MG63 (cell line): Measurements from ENCODE around the gene COMMD9. TPM values are rescaled to one million over a fixed set of nuclear protein-coding genes. Genes with fewer than 3 reads are reported as not detected.

Experiments
- DNase-seq: peaks from one replicate; pipeline ENCODE4 v3.0.0-alpha.2; 2020
- H3K27me3 ChIP-seq: fragments of 250-450 bp; sonication (Bioruptor Pico); 2 replicates; pipeline ENCODE4 v1.5.1; 2020; ENCODE audit warnings: mild to moderate bottlenecking, moderate library complexity
- H3K36me3 ChIP-seq: fragments of 250-450 bp; sonication (Bioruptor Pico); 2 replicates; pipeline ENCODE4 v1.5.1; 2020; ENCODE audit warnings: mild to moderate bottlenecking, moderate library complexity
- H3K4me3 ChIP-seq: fragments of 250-450 bp; sonication (Bioruptor Pico); 2 replicates; pipeline ENCODE4 v1.5.1; 2020; ENCODE audit warnings: mild to moderate bottlenecking, moderate library complexity
- H3K9me3 ChIP-seq: fragments of 250-450 bp; sonication (Bioruptor Pico); 2 replicates; pipeline ENCODE4 v1.5.1; 2020; ENCODE audit warnings: mild to moderate bottlenecking, moderate library complexity
- total RNA-seq: library from RNA; depleted of rRNA; stranded (reverse); fragments of >200 nt; shearing (Covaris generic); gene quantifications from 2 replicates; pipeline ENCODE4 v1.2.3, GENCODE V29; 2014; ENCODE audit warnings: low replicate concordance

Gene COMMD9
- total RNA-seq, 1 experiment from 2014 or later: 130 TPM

DNA sequence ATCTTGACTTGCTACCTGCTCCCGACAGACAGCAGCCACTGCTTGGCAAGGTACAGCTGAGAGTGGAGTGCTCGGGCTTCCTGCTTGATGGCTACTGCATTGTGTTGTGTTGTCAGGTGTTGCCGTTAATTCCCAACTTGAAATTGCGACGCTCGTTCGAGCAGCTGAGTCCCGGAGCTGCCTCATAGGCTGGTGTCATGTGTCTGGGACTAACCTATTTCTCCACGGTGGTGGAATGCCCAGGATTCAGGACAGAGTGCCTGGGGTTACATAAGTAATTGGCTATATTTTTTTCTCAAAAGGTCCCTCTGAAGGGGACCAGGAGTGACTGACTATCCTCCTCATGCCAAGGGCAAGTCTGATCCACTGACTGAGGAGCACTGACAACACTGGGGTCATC, 18.5 kb downstream of the COMMD9 start:
- Histone ChIP-seq H3K36me3 (peaks cover 18% of the 10 kb centered on the region), H3K27me3 (no peaks in the 10 kb centered on the region; the same call in 1 of the 2 replicates), H3K9me3 (no peaks in the 10 kb centered on the region; the same call in 1 of the 2 replicates), H3K4me3 (no peak overlapping the region)
- no peak for DNase-seq

DNA sequence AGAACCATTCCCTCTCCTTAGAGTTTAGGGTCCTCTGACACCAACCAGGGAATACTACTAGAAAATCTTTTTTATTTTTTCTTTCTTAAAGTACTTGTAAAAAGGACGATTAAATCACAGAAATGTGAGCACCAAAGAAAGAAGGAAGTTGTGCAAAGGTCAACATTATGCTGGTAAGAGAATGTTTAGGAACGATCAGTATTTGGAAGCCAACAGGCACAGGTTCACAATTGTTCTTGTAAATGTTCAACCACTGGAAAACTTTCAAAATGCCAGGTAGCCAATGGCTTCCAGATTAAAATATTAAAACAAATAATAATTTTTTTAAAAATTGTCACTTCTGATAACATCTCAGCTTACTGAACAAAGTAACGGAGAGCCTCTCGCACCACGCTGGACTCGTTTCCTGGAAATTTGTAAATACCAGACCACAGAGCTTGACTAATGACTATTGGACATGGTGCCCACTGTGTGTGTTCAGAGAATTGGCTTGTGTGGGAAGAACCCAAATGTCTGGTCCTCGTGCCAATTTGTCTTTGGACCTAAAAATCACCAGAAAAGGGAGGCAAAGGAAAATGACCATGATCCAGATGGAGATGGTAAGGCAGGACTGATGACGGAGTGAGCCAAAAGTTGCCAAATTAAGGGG, 20.8 kb downstream of the COMMD9 start:
- no peak for DNase-seq
- Histone ChIP-seq H3K27me3 (no peaks in the 10 kb centered on the region; the same call in 1 of the 2 replicates), H3K4me3 (no peak overlapping the region), H3K9me3 (no peaks in the 10 kb centered on the region; the same call in 1 of the 2 replicates), H3K36me3 (peaks cover 9% of the 10 kb centered on the region)

DNA sequence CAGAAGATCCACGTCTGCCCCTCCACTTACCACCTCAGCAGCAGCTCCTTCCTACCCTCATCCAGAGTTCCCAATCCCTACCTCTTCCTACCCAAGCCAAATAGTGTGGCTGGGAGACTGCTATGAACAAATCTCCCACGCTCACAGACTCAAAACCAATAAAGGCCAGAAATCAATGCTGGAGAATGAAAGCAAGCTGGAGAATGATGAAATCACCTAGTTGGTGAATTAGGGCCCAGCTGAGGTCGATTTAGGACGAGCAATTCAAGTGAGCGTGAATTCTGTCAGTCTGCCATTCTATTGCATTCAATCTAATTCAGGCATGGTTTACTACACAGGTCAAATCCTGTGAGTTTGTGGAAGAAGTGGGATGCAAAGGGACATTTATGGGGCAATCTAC, 22.5 kb downstream of the COMMD9 start:
- Histone ChIP-seq H3K27me3 (no peaks in the 10 kb centered on the region; the same call in 1 of the 2 replicates), H3K4me3 (no peak overlapping the region), H3K36me3 (no peaks in the 10 kb centered on the region), H3K9me3 (no peaks in the 10 kb centered on the region)
- no peak for DNase-seq

DNA sequence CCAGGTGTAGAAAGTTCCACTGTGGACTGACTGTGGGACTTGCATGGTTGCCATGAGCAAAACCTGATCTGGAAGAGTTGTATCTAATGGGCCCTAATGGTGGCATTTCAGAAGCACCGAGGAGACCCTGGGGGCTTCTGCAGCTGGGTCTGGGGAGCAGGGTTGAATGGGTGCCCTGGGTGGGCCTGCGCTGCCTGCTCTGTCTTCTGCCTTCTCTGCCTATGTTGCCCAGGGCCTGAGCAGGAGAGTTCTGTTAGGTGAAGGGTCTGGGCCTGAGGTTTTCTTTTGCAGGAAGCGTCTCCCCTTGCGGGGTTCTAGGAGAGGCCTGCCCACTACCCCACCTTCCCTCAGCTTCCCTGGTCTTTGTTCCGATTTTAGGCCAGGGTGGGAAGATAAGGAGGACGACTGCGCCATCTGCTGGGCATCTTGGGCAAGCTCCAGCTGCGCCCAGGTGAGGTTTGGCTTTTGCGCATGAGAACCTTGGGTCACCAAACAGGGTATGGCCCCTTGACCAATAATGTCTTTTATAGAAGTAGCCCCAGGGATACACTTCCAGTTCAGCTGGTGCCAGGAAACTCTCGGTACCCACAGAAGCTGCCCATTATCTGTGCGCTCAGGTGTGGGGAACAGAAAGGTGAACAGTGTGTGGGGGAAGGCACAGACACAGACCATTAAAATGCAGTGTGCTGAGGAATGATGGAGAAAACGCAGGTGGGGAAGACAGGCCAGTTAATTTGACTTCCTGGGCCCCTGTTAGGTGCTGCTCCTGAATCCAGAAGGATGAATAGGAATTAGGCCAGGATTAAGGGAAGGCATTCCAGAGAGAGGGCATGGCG, 23.2 kb downstream of the COMMD9 start:
- DNase-seq: peak; percentile 20
- no peaks in the 10 kb centered on the region; the same call in 1 of the 2 replicates for H3K27me3 ChIP-seq
- H3K4me3 ChIP-seq: no peak overlapping the region
- no peaks in the 10 kb centered on the region for H3K36me3 ChIP-seq
- H3K9me3 ChIP-seq: no peaks in the 10 kb centered on the region

DNA sequence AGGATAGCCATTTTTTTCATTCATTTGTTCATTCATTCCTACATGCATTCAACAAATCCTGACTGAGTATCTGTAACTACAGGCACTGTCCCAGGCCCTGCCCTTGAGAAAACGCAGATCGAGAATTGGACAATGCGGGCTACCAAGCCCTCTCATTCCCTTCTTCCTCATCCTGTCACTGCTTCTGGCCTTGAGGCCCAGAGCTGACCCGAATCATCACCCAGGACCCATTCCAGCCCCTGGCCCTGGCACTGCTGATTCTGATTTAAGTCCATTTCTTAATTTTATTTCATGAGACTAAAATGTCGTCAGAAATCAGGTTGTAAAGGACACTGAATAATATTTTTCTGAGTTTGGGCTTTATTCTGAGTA, 24.3 kb downstream of the COMMD9 start:
- H3K36me3 ChIP-seq: no peaks in the 10 kb centered on the region
- DNase-seq: no peak
- no peak overlapping the region for H3K4me3 ChIP-seq

DNA sequence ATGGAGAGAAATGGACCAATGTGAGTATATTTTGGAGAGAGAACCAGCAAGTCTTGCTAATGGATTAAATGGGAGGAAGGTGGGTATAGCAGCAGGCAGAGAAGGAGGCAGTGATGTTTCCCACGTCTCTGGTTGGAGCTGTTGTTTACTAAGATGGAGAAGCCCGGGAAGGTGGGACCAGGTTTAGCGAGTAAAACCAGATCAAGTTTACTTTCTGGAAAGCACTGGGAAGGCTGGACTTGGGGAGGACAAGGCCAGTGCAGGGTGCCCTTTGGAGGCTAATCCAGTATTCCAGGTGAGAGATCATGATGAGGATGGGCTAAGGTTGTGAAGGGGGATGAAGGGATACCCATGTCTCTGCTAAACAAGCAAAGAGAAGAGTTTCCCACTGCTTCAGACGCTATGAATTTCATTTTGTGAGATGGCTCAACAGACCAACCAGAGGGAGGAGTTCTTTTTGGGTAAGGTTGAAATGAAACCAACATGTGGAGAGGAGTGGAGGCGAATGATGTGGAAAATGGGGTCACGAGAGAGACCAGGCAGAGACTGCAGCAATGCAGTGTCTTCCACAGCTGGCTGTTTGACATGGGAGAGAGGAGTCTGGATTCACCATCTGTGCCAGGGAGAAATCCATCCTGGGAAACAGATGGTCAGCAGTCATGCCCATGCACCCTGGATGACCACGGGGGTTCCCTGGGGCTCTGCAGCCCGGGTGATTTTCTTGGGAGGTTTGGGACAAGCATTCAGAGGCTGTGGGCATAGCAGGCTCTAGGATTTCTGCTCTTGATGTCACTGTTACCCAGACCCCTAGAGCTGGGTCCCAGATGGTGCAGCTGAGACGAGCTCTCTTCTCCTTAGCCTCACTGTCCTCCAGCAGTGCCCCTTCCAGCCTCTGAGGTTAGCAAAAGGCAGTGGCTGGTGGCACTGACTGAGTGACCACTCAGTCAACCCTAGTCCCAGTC, 24.9 kb downstream of the COMMD9 start:
- no peak for DNase-seq
- Histone ChIP-seq H3K27me3 (no peaks in the 10 kb centered on the region; the same call in 1 of the 2 replicates), H3K4me3 (no peak overlapping the region), H3K9me3 (no peaks in the 10 kb centered on the region), H3K36me3 (no peaks in the 10 kb centered on the region)

More for the DNA sequence above, 24.3 kb downstream of the COMMD9 start:
- Histone ChIP-seq H3K9me3 (no peaks in the 10 kb centered on the region), H3K27me3 (no peaks in the 10 kb centered on the region; the same call in 1 of the 2 replicates)

DNA sequence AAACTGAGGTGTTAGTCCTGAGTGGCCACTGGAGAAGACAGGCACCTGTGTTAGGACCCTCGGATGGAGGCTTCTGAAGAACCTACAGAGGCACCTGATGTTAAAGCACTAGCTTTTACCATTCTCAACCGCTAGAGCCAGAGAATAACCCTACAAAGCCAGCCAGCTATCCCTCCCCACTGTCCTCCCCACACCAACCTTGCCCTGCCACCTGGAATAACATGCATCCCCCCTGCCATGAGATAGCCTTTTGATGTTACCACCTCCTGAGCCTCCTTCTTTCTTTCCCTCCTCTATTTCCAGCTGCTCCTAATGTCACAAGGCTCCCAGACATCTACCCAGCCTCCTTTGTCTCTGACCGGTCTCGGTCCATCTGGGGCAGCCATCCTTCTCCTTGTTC, 28.1 kb downstream of the COMMD9 start:
- no peak for DNase-seq
- no peaks in the 10 kb centered on the region for H3K36me3 ChIP-seq
- no peak overlapping the region for H3K4me3 ChIP-seq
- H3K9me3 ChIP-seq: no peaks in the 10 kb centered on the region
- 0 out of 2 replicates have a peak, but pooled peaks cover 2% of the 10 kb centered on the region for H3K27me3 ChIP-seq

DNA sequence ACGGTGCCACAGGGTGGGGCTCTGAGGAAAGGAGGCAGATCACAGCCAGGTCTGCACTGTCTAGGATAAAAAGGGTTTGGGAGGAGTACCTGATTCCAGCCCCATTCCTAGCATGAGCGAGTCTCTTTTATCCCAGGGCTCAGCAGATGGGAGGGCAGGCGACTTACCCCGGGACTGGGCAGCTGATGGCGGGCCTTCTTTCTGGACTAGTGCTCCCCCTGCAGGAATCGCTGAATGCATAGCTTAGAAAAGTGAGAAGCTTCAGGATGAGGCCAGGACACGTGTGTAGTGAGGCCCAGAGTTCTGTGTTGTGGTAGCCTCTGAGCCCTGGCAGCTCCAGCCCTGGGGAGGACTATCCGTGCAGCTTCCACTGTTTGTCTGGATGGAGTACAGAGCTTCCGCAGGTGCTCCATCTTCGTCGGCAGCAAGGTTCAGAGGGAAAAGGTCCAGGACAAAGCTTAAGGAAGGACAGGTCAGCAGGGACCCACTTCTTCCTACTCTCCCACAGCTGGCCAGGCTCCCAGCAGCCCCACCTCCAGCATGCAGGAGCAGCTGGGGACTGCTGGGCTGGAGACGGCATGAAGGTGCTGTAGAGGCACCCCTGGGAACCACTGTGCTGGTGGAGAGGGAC, 30.4 kb downstream of the COMMD9 start:
- peak; percentile 73 for DNase-seq
- 0 out of 2 replicates have a peak, but pooled peaks cover 2% of the 10 kb centered on the region for H3K27me3 ChIP-seq
- peaks cover 3% of the 10 kb centered on the region; the same call in 1 of the 2 replicates for H3K9me3 ChIP-seq
- H3K4me3 ChIP-seq: no peak overlapping the region
- H3K36me3 ChIP-seq: no peaks in the 10 kb centered on the region

DNA sequence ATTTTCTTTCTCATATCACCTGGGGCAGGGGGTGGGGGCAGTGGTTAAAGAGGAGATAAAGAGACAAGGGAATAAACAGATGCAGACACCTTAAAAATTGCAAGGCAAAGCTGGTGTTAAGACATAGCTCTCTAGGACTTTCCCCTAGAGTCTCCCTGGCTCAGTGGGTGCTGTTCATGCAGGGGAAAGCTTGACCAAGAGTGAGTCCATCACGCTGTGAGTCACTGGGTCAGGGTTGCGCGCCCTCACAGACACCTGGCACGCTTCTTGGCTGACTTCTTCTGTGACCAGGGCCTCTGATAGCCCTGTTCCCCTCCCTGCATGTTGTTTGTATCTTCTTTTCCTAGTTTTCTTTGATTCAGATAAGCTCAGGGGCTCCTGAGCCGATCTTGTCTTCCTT, 31.9 kb downstream of the COMMD9 start:
- Histone ChIP-seq H3K27me3 (0 out of 2 replicates have a peak, but pooled peaks cover 2% of the 10 kb centered on the region), H3K36me3 (no peaks in the 10 kb centered on the region), H3K9me3 (peaks cover 3% of the 10 kb centered on the region; the same call in 1 of the 2 replicates), H3K4me3 (no peak overlapping the region)
- DNase-seq: peak; percentile 66

DNA sequence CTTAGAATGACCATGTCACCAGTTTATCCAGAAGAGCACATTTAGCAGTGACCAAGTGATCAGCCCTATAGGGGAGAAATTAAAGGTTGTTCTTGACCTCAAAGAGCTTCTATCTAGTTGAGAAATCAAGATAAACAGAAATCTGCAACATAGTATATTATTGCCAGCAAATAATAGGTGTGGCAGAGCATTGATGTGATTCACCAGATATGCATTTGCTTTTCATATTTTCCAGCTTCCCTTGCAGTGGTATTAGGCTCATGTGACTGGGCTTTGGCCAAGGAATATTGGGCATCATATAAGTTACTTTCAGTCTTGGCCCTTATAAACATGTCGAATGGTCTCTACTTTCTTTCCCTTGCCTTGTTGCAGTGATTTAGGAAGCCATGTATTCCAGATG, 34.5 kb downstream of the COMMD9 start:
- 0 out of 2 replicates have a peak, but pooled peaks cover 2% of the 10 kb centered on the region for H3K27me3 ChIP-seq
- peaks cover 3% of the 10 kb centered on the region for H3K9me3 ChIP-seq
- H3K36me3 ChIP-seq: no peaks in the 10 kb centered on the region
- no peak overlapping the region for H3K4me3 ChIP-seq
- peak; percentile 45 for DNase-seq

DNA sequence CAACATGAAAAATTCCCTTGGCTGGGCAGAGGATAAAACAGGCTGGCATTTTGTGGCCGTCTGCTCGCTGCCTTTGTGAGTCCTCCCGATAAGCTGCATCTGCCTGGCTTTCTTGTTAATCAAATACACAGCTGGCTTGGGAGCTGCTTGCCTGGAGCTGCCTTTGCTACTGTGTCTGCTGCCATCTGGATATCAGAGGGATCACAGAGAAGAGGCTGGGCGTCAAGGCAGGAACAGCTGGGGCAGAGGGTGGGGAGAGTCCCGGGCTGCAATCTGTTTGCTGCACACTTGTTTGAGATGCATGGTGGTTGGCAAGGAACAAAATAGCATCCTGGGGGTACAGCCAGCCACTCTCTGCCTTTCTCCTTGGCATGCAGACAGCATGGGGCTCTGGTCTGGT, 36.0 kb downstream of the COMMD9 start:
- peak; percentile 15 for DNase-seq
- Histone ChIP-seq H3K4me3 (no peak overlapping the region), H3K9me3 (peaks cover 3% of the 10 kb centered on the region), H3K36me3 (no peaks in the 10 kb centered on the region), H3K27me3 (no peaks in the 10 kb centered on the region)

DNA sequence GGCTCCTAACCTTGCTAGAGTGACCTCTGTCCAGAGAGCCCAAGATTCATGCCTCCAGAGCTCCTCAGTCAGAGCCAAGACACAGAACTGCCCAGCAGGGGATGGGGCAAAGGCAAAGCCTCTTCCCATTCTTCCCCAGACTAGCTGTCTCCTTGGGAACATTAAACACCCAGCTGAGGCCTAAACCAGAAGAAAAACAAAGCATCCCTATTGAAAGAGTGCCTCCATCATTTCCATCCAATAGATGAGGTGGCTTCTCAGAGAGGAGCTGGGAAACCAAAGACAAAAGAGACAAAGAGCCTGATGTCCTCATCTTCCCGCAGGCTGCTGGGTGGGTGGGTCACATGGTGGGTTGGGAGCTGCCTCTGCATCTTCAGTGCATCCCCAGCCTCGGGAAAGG, 37.4 kb downstream of the COMMD9 start:
- peaks cover 3% of the 10 kb centered on the region for H3K9me3 ChIP-seq
- no peaks in the 10 kb centered on the region for H3K36me3 ChIP-seq
- H3K4me3 ChIP-seq: no peak overlapping the region
- DNase-seq: peak; percentile 55
- no peaks in the 10 kb centered on the region for H3K27me3 ChIP-seq

DNA sequence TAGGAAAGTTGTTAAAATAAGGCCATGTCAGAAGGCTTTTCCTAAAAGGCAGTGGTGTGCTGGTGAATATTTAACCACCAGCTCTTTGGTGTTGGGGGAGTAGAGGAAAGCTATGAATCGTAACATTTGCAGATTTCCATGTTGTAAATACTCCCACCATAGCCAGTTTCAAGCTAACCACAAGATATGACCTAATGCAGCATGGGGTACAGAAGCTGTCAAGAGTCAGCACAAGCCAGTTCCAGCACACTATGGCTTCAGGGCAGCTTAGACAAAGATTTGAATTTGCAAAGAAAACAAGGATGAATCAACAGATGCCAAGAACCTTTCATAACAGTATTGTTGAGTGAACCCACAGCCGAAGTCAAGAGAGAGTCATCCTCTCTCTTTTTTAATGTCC, 40.0 kb downstream of the COMMD9 start:
- no peaks in the 10 kb centered on the region; the same call in none of the 2 replicates for H3K9me3 ChIP-seq
- H3K4me3 ChIP-seq: no peak overlapping the region
- peak; percentile 82 for DNase-seq
- H3K27me3 ChIP-seq: no peaks in the 10 kb centered on the region
- H3K36me3 ChIP-seq: no peaks in the 10 kb centered on the region

DNA sequence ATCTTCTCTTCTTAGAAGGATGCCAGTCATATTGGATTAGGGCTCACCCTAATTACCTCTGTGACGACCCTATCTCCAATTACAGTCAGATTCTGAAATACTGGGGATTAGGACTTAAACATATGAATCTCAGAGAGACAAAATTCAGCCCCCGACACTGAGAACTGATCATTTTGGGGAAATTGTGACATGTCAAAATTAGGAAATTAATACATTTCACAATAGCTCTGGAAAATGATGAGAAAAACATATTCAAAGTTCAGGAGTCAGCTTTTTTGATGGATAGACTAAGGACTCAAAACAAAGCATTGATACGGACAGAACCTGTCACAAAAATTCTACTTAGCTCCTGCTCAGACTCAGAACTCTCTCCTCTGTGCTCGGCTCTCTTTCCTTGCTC, 40.8 kb downstream of the COMMD9 start:
- Histone ChIP-seq H3K27me3 (no peaks in the 10 kb centered on the region), H3K9me3 (no peaks in the 10 kb centered on the region; the same call in none of the 2 replicates), H3K4me3 (no peak overlapping the region), H3K36me3 (no peaks in the 10 kb centered on the region)
- DNase-seq: no peak

DNA sequence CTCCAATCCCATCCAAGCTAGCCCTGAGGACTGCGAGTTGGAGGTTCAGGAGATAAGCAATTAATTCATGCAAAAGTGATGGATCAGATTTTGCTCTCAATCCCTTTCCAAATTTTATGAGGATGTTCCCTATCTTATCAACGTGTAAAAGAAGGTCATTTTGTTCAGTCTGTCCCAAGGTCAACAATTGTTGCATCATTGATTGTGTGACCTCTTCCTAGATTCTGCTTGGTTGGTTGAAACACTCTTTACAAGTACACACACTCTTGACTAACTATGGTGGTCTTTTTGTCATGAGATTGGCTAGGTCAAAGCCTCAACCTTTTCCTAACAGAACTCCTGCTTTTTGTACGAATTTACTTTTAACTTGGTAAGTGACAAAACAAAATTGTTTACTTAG, 41.7 kb downstream of the COMMD9 start:
- H3K27me3 ChIP-seq: no peaks in the 10 kb centered on the region

DNA sequence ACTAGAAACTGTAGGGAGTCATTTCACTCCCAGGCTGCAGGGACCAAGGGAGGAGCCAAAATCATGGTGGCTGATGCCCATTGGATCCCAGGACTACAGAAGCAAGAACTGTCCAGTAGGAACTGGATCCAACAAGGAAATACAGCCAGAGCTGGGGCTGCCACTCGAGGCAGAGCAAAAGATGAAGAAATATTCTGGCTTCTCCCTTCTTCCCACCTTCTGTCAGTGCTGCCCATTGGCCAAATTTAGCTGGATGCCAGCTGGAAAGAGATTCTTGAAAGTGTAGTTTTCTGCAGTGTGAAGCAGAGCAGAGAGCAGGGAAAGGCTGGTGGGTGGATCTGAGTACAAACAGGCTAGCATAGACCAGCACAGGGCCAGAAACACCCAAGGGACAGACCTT, 45.6 kb downstream of the COMMD9 start:
- Histone ChIP-seq H3K27me3 (no peaks in the 10 kb centered on the region), H3K36me3 (no peaks in the 10 kb centered on the region), H3K9me3 (no peaks in the 10 kb centered on the region), H3K4me3 (no peak overlapping the region)
- no peak for DNase-seq

More for the DNA sequence above, 41.7 kb downstream of the COMMD9 start:
- H3K9me3 ChIP-seq: no peaks in the 10 kb centered on the region; the same call in none of the 2 replicates
- no peak for DNase-seq
- H3K36me3 ChIP-seq: no peaks in the 10 kb centered on the region
- no peak overlapping the region for H3K4me3 ChIP-seq
